ENCODE data around the gene TMEM25. TPM values are rescaled to one million over a fixed set of nuclear protein-coding genes. Genes with fewer than 3 reads are reported as not detected.

Gene TMEM25
- total RNA-seq, 1 donor from 2014 or later = 13.3 TPM

DNA sequence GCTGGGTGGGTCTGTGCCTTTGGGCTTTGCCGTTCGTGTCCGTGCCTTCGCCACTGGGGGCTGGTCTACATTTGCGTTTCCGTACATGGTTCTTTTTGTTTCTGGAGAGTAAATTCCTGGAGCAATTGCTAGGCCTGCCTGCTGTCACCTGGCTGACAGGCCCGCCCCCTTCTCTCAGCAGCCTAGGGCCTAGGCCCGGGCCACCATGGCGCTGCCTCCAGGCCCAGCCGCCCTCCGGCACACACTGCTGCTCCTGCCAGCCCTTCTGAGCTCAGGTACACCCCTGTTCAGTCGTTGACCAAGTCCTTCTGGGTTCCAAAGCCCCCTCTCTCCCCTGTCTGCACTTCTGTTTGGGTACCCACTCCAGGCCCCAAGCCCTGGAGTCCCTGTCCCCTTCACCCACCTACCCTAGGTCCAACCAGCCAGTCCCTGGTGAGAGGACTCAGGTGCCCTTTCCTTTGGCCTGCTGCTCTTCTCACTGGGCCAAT, 649 bp downstream of the TMEM25 start:
- intact Hi-C loops (cut with micrococcal nuclease) = loop anchor here (1.0 kb wide), 2 partner anchors 35 to 130 kb away; partner anchors contain the start of gene ATP5MG

DNA sequence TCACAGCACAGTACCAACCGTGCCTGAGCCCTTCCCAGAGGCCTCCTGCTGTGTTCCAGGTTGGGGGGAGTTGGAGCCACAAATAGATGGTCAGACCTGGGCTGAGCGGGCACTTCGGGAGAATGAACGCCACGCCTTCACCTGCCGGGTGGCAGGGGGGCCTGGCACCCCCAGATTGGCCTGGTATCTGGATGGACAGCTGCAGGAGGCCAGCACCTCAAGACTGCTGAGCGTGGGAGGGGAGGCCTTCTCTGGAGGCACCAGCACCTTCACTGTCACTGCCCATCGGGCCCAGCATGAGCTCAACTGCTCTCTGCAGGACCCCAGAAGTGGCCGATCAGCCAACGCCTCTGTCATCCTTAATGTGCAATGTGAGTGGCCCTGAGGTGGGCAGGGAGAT, 1.1 kb downstream of the TMEM25 start:
- intact Hi-C loops (cut with micrococcal nuclease) = no loop called here

DNA sequence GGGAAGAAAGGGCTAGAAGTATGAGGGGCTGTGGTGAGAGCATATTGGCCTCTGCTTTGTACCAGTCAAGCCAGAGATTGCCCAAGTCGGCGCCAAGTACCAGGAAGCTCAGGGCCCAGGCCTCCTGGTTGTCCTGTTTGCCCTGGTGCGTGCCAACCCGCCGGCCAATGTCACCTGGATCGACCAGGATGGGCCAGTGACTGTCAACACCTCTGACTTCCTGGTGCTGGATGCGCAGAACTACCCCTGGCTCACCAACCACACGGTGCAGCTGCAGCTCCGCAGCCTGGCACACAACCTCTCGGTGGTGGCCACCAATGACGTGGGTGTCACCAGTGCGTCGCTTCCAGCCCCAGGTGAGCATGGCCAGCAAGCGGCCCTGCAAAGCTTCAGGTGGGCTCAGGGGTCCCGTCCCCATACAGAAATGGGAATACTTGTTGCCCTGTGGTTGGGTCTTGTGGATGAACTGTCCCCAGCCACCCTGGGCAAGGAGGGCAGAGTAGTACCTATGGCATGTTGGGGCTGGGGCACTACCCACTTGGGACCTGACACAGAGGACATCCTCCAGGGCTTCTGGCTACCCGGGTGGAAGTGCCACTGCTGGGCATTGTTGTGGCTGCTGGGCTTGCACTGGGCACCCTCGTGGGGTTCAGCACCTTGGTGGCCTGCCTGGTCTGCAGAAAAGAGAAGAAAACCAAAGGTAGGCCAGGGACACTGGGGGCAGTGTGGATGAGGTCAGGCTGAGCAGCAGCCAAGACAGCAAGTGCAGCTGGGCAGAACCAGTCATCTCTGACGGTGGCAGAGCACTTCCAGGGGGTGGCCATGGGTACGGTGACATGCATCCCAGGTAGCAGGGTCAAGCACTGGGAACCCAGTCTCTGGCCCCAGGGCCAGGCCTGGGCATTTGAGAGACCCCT, 2.1 kb downstream of the TMEM25 start:
- intact Hi-C loops (cut with micrococcal nuclease) = no loop called here

DNA sequence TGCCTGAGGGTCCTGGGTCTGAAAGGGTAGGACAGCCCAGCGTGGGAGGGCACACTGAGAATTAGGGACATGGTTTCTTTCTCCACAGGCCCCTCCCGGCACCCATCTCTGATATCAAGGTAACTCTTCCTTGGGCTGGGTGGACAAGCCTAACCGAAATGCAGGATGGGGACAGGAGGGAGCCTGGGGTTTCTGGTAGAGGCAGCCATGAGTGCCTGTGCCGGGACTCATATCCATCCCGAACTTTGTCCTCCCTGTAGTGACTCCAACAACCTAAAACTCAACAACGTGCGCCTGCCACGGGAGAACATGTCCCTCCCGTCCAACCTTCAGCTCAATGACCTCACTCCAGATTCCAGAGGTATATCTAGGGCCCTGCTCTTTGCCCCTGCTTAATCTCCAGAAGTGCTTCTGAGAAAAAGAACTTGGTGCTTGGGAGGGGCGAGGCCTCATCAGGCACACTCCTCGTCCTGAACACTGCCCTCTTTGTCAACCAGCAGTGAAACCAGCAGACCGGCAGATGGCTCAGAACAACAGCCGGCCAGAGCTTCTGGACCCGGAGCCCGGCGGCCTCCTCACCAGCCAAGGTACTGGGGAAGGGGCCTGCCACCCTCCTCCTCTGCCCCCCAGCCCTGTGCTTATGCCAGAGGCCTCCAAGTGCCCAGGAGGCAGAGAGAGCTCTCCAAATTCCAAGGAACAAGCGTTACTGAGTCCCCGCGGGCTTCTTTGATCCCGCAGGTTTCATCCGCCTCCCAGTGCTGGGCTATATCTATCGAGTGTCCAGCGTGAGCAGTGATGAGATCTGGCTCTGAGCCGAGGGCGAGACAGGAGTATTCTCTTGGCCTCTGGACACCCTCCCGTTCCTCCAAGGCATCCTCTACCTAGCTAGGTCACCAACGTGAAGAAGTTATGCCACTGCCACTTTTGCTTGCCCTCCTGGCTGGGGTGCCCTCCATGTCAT, 3.1 kb downstream of the TMEM25 start:
- intact Hi-C loops (cut with micrococcal nuclease) = no loop called here

DNA sequence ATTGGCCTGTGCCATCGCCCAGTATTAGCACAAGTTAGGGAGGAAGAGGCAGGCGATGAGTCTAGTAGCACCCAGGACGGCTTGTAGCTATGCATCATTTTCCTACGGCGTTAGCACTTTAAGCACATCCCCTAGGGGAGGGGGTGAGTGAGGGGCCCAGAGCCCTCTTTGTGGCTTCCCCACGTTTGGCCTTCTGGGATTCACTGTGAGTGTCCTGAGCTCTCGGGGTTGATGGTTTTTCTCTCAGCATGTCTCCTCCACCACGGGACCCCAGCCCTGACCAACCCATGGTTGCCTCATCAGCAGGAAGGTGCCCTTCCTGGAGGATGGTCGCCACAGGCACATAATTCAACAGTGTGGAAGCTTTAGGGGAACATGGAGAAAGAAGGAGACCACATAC, 4.3 kb downstream of the TMEM25 start:
- intact Hi-C loops (cut with micrococcal nuclease) = no loop called here

DNA sequence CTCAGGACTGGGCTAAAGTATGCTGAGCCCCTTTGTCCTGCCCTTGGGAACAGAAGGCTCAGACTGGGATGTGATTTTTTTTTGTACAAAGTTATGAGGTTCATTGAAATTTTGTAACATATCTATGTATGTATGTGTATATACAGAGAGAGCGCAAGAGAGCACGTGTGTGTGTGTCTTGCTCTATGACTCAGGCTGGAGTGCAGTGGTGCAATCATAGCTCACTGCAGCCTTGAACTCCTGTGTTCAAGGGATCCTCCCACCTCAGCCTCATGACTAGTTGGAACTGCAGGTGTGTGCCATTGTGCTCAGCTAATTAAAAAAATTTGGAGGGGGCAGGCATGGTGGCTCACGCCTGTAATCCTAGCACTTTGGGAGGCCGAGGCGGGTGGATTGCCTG, 5.7 kb downstream of the TMEM25 start:
- intact Hi-C loops (cut with micrococcal nuclease) = loop anchor here (1.0 kb wide), 1 partner anchor 47 kb away; no protein-coding TSS in a partner anchor

DNA sequence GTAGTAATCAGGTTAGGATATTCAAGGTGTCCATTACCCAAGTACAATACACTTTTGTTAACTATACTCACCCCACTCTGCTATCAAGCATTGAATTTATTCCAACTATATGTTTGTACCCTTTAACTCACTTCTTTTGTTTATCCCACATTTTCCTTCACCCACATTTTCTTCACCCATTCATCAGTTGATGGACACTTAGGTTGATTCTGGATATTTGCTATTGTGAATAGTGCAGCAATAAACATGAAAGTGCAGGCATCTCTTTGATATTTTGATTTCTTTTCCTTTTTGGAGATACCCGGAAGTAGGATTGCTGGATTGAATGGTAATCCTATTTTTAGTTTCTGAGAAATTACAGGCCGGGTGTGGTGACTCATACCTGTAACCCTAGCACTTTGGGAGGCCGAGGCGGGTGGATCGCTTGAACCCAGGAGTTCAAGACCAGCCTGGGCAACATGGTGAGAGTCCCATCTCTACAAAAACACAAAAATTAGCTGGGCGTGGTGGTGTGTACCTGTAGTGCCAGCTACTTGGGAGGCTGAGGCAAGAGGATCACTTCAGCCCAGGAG, 6.5 kb downstream of the TMEM25 start:
- intact Hi-C loops (cut with micrococcal nuclease) = no loop called here

DNA sequence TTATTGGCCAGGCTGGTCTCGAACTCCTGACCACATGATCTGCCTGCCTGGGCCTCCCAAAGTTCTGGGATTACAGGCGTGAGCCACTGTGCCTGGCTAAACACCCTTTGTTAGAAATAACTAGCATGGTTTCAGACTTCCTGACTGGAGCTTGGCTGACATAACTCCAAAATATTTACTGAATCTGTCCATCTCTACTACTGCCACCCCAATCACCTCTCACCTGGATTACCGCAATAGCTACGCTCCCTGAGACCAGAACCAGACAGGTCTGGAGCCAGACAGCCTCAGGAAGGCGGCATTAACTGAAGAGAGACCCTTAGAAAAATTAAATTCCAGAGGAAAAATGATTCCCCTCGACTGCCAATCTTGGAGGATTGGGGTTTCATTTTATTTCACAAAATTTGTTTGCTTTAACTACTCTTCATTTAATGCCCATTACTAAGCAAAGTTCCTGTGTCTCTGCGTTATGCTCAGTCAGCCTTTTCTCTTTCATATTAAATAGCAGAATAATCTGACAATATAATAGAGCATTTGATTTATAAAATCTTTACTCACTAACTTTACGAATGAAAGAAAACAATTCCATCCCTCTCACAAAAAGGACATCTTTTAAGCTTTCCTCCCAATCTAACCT, 13.1 kb downstream of the TMEM25 start:
- intact Hi-C loops (cut with micrococcal nuclease) = no loop called here

DNA sequence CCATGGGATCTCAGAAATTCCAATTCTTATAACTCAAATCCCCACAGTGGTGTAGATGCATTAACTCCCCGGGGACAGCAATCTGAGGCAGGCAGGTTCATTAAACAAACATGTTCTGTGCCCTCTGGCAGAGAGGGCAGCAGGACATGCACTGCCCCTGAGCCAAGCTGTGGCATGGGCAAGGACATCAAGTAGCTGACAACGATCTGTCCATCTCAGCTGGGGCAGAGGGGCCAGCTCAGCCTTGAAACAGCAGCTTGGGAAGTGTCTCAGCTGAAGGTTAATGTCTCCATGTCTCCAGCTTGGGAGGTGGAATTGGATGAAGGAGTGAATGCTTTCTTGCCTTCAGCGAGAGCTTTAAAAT, 13.6 kb downstream of the TMEM25 start:
- intact Hi-C loops (cut with micrococcal nuclease) = no loop called here

DNA sequence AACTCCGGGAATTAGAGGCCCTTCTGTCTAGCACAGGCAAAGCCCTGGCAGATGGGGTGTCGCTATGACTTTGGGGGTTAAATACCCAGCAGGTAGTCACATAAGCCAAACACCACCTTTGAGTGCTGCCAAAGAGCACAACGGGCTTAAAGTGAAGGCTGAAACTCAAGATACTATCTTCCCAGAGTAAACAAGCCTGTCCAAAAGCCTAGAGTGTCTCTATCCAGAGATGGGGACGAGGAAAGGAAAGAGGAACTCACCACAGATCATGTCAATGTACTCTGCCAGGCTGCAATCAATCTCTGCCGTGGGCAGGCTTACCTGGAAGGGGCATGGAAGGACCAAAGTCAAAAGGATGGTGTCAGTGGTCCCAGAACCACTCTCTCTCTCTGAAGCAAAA, 14.5 kb downstream of the TMEM25 start:
- intact Hi-C loops (cut with micrococcal nuclease) = no loop called here

DNA sequence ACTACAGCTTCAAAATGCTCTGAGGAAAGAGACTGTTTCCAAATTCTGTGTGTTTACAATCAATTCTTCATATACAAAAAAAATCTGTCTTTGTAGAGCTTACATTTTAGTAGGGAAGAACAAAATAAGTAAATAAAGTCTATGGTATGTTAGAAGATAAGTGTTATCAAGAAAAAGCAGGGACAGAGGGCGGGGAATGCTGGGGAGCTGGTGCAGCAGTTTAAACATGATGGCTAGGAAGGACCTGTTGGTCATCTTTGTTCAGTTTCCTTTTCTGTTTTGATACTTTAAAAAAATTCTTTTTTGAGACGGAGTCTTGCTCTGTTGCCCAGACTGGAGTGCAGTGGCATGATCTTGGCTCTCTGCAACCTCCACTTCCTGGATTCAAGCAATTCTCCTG, 16.1 kb downstream of the TMEM25 start:
- intact Hi-C loops (cut with micrococcal nuclease) = no loop called here

DNA sequence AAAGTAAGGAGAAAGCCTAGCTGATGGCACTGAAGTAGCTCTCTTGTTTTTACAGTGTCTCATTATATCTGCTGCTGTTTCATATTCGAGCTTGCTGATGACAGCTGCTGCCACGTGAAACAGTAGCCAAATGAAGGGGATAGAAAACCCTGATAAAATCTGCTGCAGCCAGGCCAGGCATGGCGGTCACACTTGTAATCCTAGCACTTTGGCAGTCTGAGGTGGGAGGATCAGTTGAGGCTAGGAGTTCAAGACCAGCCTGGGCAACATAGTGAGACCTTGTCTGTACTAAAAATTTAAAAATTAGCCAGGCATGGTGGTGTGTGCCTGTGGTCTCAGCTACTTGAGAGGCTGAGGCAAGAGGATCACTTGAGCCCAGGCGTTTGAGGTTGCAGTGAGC, 21.3 kb downstream of the TMEM25 start:
- intact Hi-C loops (cut with micrococcal nuclease) = no loop called here

DNA sequence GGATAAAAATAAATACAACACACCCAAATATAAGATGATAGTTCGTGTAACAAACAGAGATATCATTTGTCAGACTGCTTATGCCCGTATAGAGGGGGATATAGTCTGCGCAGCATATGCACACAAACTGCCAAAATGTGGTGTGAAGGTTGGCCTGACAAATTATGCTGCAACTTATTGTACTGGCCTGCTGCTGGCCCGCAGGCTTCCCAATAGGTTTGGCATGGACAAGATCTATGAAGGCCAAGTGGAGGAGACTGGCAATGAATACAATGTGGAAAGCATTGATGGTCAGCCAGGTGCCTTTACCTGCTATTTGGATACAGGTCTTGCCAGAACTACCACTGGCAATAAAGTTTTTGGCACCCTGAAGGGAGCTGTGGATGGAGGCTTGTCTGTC, 29.8 kb downstream of the TMEM25 start:
- intact Hi-C loops (cut with micrococcal nuclease) = no loop called here

DNA sequence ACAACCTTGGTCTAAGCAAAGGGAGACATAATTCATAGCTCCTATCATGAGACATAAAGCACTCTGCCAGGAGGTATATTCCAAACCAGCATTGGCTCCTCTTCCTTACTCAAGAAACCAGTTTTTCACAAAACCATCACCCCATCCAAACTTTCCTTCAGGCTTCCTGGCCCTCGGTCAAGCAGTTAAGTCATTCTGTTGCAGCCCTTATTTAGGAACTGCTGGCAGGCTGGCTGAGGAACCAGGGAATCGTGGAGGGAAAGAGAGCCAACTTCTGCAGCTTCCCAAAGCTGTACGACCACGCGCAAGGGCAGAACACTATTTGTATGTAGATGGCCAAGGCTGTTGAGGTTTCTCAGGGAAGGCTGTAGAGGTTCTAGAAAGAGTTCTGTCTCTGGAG, 34.1 kb downstream of the TMEM25 start:
- intact Hi-C loops (cut with micrococcal nuclease) = loop anchor here (1.0 to 5.0 kb wide), 2 partner anchors 8 to 53 kb away; no protein-coding TSS in a partner anchor

DNA sequence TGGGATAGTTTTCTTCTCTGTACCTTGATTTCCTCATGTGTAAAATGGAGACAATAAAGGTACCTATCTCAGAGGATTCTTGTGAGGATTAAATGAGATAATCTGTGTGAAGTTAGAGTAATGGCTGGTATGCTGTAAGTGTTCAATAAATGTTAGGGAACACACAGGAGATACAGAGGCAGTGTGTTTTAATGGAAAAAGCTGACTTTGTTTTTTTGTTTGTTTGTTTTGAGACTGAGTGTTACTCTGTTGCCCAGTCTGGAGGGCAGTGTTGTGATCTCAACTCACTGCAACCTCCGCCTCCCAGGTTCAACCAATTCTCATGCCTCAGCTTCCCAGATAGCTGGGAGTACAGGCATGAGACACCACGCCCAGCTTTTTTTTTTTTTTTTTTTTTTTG, 38.7 kb downstream of the TMEM25 start:
- intact Hi-C loops (cut with micrococcal nuclease) = loop anchor here (5.0 kb wide), 6 partner anchors 57 to 1337 kb away; partner anchors contain the start of genes CENATAC, DDX6, PCSK7 and RNF214

DNA sequence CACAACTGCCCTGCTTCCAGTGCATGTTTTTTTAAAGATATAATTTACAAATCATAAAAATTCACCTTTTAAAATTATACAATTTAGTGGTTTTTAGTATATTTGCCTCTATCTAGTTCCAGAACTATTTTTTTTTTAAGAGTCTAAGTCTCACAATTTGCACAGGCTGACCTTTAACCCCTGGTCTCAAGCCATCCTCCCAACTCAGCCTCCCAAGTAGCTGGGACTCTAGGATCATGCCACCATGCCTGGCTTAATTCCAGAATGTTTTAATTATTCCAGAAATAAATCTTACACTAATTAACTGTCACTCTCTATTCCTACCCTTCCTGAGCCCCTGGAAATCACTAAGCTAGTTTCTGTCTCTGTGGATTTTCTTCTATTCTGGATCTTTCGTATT, 39.8 kb downstream of the TMEM25 start:
- intact Hi-C loops (cut with micrococcal nuclease) = loop anchor here (5.0 kb wide), 5 partner anchors 222 to 1338 kb away; partner anchors contain the start of genes CENATAC, DDX6, PCSK7 and RNF214

DNA sequence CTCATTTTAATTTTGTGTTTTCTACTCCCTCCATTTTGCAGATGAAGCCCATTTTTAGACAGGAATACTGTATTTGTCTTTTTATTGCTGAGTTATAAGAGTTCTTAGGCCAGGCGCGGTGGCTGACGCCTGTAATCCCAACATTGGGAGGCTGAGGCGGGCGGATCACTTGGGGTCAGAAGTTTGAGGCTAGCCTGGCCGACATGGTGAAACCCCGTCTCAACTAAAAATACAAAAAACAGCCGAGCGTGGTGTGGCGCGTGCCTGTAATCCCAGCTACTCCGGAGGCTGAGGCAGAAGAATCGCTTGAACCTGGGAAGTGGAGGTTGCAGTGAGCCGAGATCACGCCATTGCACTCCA, 40.7 kb downstream of the TMEM25 start:
- intact Hi-C loops (cut with micrococcal nuclease) = loop anchor here (1.0 to 5.0 kb wide), 10 partner anchors 35 to 1339 kb away; partner anchors contain the start of genes CENATAC, DDX6, PCSK7 and PHLDB1

DNA sequence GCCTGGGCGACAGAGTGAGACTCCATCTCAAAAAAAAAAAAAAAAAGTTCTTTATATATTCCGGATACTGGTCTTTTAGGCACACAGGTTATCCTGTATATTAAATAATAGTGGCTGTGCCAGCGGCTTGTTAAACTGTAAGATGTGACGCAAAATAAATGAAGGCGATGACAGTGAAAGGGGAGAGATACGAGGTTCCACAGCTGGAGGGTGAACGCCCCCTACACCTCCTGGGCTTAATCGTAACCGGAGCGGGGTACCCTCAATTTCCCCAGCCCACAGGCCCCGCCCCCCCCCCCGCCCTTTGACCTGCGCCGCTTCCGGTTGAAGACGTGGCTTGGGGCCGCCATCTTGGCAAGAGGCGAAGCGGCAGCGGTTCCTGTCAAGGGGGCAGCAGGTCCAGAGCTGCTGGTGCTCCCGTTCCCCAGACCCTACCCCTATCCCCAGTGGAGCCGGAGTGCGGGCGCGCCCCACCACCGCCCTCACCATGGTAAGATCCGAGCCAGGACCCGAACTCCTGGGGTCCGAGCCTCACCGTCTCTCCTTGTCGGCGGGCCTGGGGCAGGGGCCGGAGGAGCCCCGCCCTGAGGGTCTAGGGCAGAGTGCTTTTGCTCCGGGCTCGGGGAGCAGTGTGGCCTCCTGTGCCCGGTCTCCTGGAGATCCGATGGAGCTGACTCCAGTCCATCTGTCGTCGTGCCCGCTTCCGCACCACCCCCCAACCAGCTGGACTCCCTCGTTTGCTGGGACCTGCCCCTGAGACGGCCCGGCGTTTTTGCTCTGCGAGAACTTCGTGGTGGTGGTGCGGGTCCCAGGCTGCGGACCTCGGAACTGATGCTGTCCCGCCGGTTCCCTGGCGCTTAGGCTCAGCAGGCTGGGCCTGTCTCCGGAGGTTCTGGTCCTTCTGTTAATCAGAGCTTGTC, 41.3 kb downstream of the TMEM25 start, which contains the start of gene ARCN1:
Gene ARCN1, plus strand, starts transcription at position 349 of the 920 bp plus-strand sequence. Its CDS starts 139 bp downstream, at position 488.
- intact Hi-C loops (cut with micrococcal nuclease) = loop anchor here (1.0 to 5.0 kb wide), 10 partner anchors 34 to 1340 kb away; partner anchors contain the start of genes CENATAC, DDX6, PCSK7 and PHLDB1

DNA sequence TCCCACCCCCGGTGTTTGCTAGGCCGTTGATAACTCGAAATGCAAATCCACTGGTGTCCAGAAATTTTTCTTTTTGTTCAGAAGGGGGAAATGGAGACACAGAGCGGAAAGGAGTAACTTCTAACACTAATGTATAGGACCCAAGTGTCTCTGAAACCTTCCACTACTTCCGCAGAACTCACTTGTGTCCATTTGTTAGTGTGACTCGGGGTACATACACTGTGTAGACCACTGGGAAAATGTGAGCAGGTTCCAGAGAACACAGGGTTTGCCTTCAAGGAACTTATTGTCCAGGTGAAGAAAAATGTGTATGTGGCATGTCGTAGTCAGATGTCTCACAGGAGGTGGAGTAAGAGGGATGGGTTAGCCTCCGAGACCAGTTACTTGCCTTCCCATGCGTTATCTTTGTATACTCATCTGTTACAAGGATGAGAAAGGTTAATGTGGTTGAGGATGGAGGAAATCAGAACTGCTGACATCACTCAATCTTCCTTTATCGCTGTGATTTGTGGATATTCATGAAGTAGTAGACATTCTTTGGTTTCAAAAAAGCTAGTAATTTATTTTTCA, 42.1 kb downstream of the TMEM25 start:
- intact Hi-C loops (cut with micrococcal nuclease) = loop anchor here (1.0 to 5.0 kb wide), 15 partner anchors 8 to 1341 kb away; partner anchors contain the start of genes CENATAC, DDX6, IFT46 and PCSK7
